Neural progenitor cell (in vitro differentiated cells): ENCODE results near the gene LACTBL1. TPM values are rescaled to one million over a fixed set of nuclear protein-coding genes. Genes with fewer than 3 reads are reported as not detected.

Experiments
- DNase-seq: peaks from one replicate; pipeline ENCODE4 v3.0.0-alpha.2; 2016; ENCODE audit warnings: low spot score
- H2AFZ ChIP-seq: fragments of 200-600 bp; sonication (generic); replicated peaks from 2 replicates; pipeline ENCODE4 v1.6.1; 2016; ENCODE audit warnings: antibody characterized with exemption
- H3F3A ChIP-seq: fragments of 200-600 bp; sonication (generic); 2 replicates; pipeline ENCODE4 v1.6.1; 2016; ENCODE audit warnings: antibody characterized with exemption, low read depth
- H3K27ac ChIP-seq: fragments of 200-600 bp; sonication (generic); 2 replicates; pipeline ENCODE4 v1.5.1; 2016; ENCODE audit warnings: mild to moderate bottlenecking
- H3K27me3 ChIP-seq: fragments of 200-600 bp; sonication (generic); 2 replicates; pipeline ENCODE4 v1.6.1; 2016; ENCODE audit warnings: mild to moderate bottlenecking, moderate library complexity
- H3K36me3 ChIP-seq: fragments of 200-600 bp; sonication (generic); 2 replicates; pipeline ENCODE4 v1.5.1; 2016
- H3K4me1 ChIP-seq: fragments of 200-600 bp; sonication (generic); 2 replicates; pipeline ENCODE4 v1.6.1; 2016; ENCODE audit warnings: mixed run types
- H3K4me2 ChIP-seq: fragments of 200-600 bp; sonication (generic); 2 replicates; pipeline ENCODE4 v1.6.1; 2016
- H3K4me3 ChIP-seq: fragments of 200-600 bp; sonication (generic); 2 replicates; pipeline ENCODE4 v1.5.1; 2016
- H3K79me2 ChIP-seq: fragments of 200-600 bp; sonication (generic); 2 replicates; pipeline ENCODE4 v1.6.1; 2016; ENCODE audit warnings: low read depth
- H3K9ac ChIP-seq: fragments of 200-600 bp; sonication (generic); 2 replicates; pipeline ENCODE4 v1.6.1; 2016
- H3K9me3 ChIP-seq: fragments of 200-600 bp; sonication (generic); 2 replicates; pipeline ENCODE4 v1.5.1; 2016; ENCODE audit warnings: low read depth
- H4K20me1 ChIP-seq: fragments of 200-600 bp; sonication (generic); 2 replicates; pipeline ENCODE4 v1.6.1; 2016; ENCODE audit warnings: low read depth
- H3K27ac Mint-ChIP-seq: 3 replicates; pipeline ENCODE4 v1.8.0; 2021; ENCODE audit warnings: mixed read lengths
- H3K27me3 Mint-ChIP-seq: 2 replicates; pipeline ENCODE4 v1.8.0; 2022; ENCODE audit warnings: low read depth, mild to moderate bottlenecking, inconsistent platforms, moderate library complexity, mixed read lengths; ENCODE audit not compliant: insufficient read depth
- H3K36me3 Mint-ChIP-seq: 3 replicates; pipeline ENCODE4 v1.8.0; 2021; ENCODE audit warnings: mixed read lengths
- H3K4me1 Mint-ChIP-seq: 3 replicates; pipeline ENCODE4 v1.8.0; 2021; ENCODE audit warnings: mixed read lengths
- H3K4me3 Mint-ChIP-seq: 3 replicates; pipeline ENCODE4 v1.8.0; 2021; ENCODE audit warnings: mild to moderate bottlenecking, moderate library complexity, mixed read lengths
- H3K9me3 Mint-ChIP-seq: 3 replicates; pipeline ENCODE4 v1.8.0; 2020; ENCODE audit warnings: mixed read lengths
- CTCF ChIP-seq: fragments of 200-600 bp; sonication (generic); IDR thresholded peaks from 2 replicates; pipeline ENCODE4 v1.5.1; 2017; ENCODE audit warnings: antibody characterized with exemption, mild to moderate bottlenecking
- EZH2 ChIP-seq: fragments of 200-600 bp; sonication (generic); IDR thresholded peaks from 2 replicates; pipeline ENCODE4 v1.6.1; 2017; ENCODE audit warnings: antibody characterized with exemption, mild to moderate bottlenecking, moderate library complexity
- EZH2phosphoT487 ChIP-seq: fragments of 200-600 bp; sonication (generic); IDR thresholded peaks from 2 replicates; pipeline ENCODE4 v1.6.1; 2017; ENCODE audit warnings: antibody characterized with exemption
- total RNA-seq: library from RNA; depleted of rRNA; stranded (reverse); fragments of >200 nt; gene quantifications from 2 replicates; pipeline ENCODE4 v1.2.3, GENCODE V29; 2015; ENCODE audit warnings: low replicate concordance

LACTBL1 gene
- total RNA-seq, 1 donor from 2014 or later = not detected

- no peak overlapping the region for H2AFZ ChIP-seq
- no peaks in the 10 kb centered on the region for H3F3A ChIP-seq
- DNase-seq = no peak
- no peak overlapping the region for H3K4me3 ChIP-seq
- H3K27me3 ChIP-seq = no peaks in the 10 kb centered on the region
- Mint-ChIP-seq H3K27ac (peak overlapping the region; percentile 42), H3K27me3 (peaks cover 20% of the 10 kb centered on the region), H3K9me3 (peaks cover 3% of the 10 kb centered on the region), H3K4me1 (peaks cover 45% of the 10 kb centered on the region), H3K36me3 (no peaks in the 10 kb centered on the region), H3K4me3 (no peak overlapping the region)
- no peak overlapping the region for H3K9ac ChIP-seq
- no peaks in the 10 kb centered on the region for H3K9me3 ChIP-seq
- H3K79me2 ChIP-seq = no peaks in the 10 kb centered on the region
- H3K4me1 ChIP-seq = peaks cover 29% of the 10 kb centered on the region
- H3K36me3 ChIP-seq = no peaks in the 10 kb centered on the region
- H4K20me1 ChIP-seq = peaks cover 10% of the 10 kb centered on the region
- TF ChIP-seq EZH2phosphoT487 = no peak
- no peak for TF ChIP-seq EZH2
- no peak for TF ChIP-seq CTCF
- H3K4me2 ChIP-seq = no peak overlapping the region
- no peak overlapping the region for H3K27ac ChIP-seq
These were observed 53.2 kb downstream of the LACTBL1 start for GRCh38 chr1:22919341-22920025.

- peaks cover 29% of the 10 kb centered on the region for H3K4me1 ChIP-seq
These were observed 54.0 kb downstream of the LACTBL1 start for GRCh38 chr1:22918644-22919043.

GRCh38 chr1:22917989-22918388, 54.7 kb downstream of the LACTBL1 start:
- H3K9me3 ChIP-seq = no peaks in the 10 kb centered on the region
- H4K20me1 ChIP-seq = peaks cover 10% of the 10 kb centered on the region
- H3K4me1 ChIP-seq = peaks cover 29% of the 10 kb centered on the region
- no peak for DNase-seq
- H3K27me3 ChIP-seq = no peaks in the 10 kb centered on the region
- no peak overlapping the region for H3K4me2 ChIP-seq
- H3K4me1 Mint-ChIP-seq = peaks cover 42% of the 10 kb centered on the region
- TF ChIP-seq EZH2 = no peak
- no peaks in the 10 kb centered on the region for H3K36me3 ChIP-seq
- H2AFZ ChIP-seq = no peak overlapping the region
- no peaks in the 10 kb centered on the region for H3F3A ChIP-seq
- no peaks in the 10 kb centered on the region for H3K79me2 ChIP-seq
- H3K4me3 ChIP-seq = no peak overlapping the region
- H3K4me3 Mint-ChIP-seq = peak overlapping the region; percentile 13
- H3K9ac ChIP-seq = no peak overlapping the region
- peaks cover 3% of the 10 kb centered on the region for H3K36me3 Mint-ChIP-seq
- peaks cover 14% of the 10 kb centered on the region for H3K27me3 Mint-ChIP-seq
- H3K9me3 Mint-ChIP-seq = peaks cover 1% of the 10 kb centered on the region
- H3K27ac ChIP-seq = no peak overlapping the region
- H3K27ac Mint-ChIP-seq = peak overlapping the region; percentile 80

More at GRCh38 chr1:22918644-22919043, 54.0 kb downstream of the LACTBL1 start:
- H4K20me1 ChIP-seq = peaks cover 10% of the 10 kb centered on the region
- H3K27ac ChIP-seq = no peak overlapping the region
- H3K9me3 Mint-ChIP-seq = peaks cover 3% of the 10 kb centered on the region
- no peak overlapping the region for H3K27ac Mint-ChIP-seq
- H3K9me3 ChIP-seq = no peaks in the 10 kb centered on the region
- no peaks in the 10 kb centered on the region for H3F3A ChIP-seq
- H3K36me3 ChIP-seq = no peaks in the 10 kb centered on the region
- H3K9ac ChIP-seq = no peak overlapping the region
- H3K4me3 Mint-ChIP-seq = no peak overlapping the region
- DNase-seq = no peak
- TF ChIP-seq EZH2 = no peak
- no peak for TF ChIP-seq EZH2phosphoT487
- no peak for TF ChIP-seq CTCF
- peaks cover 1% of the 10 kb centered on the region for H3K36me3 Mint-ChIP-seq
- no peak overlapping the region for H3K4me3 ChIP-seq
- peaks cover 15% of the 10 kb centered on the region for H3K27me3 Mint-ChIP-seq
- no peak overlapping the region for H3K4me2 ChIP-seq
- no peak overlapping the region for H2AFZ ChIP-seq
- H3K27me3 ChIP-seq = no peaks in the 10 kb centered on the region
- H3K4me1 Mint-ChIP-seq = peaks cover 42% of the 10 kb centered on the region
- no peaks in the 10 kb centered on the region for H3K79me2 ChIP-seq

- no peak for TF ChIP-seq CTCF
- TF ChIP-seq EZH2 = no peak
- no peak for TF ChIP-seq EZH2phosphoT487
- no peak overlapping the region for H3K4me3 Mint-ChIP-seq
- no peaks in the 10 kb centered on the region for H3K9me3 ChIP-seq
- peaks cover 10% of the 10 kb centered on the region for H4K20me1 ChIP-seq
- H3K79me2 ChIP-seq = no peaks in the 10 kb centered on the region
- H3K4me1 Mint-ChIP-seq = peaks cover 42% of the 10 kb centered on the region
- H2AFZ ChIP-seq = no peak overlapping the region
- no peaks in the 10 kb centered on the region for H3F3A ChIP-seq
- peaks cover 4% of the 10 kb centered on the region for H3K27me3 Mint-ChIP-seq
- no peaks in the 10 kb centered on the region for H3K9me3 Mint-ChIP-seq
- no peak overlapping the region for H3K27ac Mint-ChIP-seq
- no peaks in the 10 kb centered on the region for H3K36me3 ChIP-seq
- no peak overlapping the region for H3K4me2 ChIP-seq
- no peaks in the 10 kb centered on the region for H3K27me3 ChIP-seq
- H3K4me3 ChIP-seq = no peak overlapping the region
- no peak overlapping the region for H3K9ac ChIP-seq
- no peak for DNase-seq
- H3K27ac ChIP-seq = no peak overlapping the region
- H3K4me1 ChIP-seq = peaks cover 29% of the 10 kb centered on the region
- peaks cover 3% of the 10 kb centered on the region for H3K36me3 Mint-ChIP-seq
These were observed 56.2 kb downstream of the LACTBL1 start for GRCh38 chr1:22916471-22916820.
